Ascending aorta (tissue), 2 donors: ENCODE measurements around the gene FAM78A. TPM values are rescaled to one million over a fixed set of nuclear protein-coding genes. Genes with fewer than 3 reads are reported as not detected.

Experiments used
- DNase-seq, 2 donors: peaks; one replicate each; pipeline ENCODE4 v3.0.0-alpha.2; 2019; ENCODE audit warnings: low spot score in 2 of 2
- H3K27ac ChIP-seq, 2 donors: fragments of 200-600 bp; sonication (generic); one replicate each; pipeline ENCODE4 v1.5.1; 2016 to 2017; ENCODE audit warnings: mild to moderate bottlenecking in 1 of 2
- H3K27me3 ChIP-seq: fragments of 200-600 bp; sonication (generic); one replicate; pipeline ENCODE4 v1.5.1; 2017
- H3K36me3 ChIP-seq, 2 donors: fragments of 200-600 bp; sonication (generic); one replicate each; pipeline ENCODE4 v1.5.1; 2016
- H3K4me1 ChIP-seq, 2 donors: fragments of 200-600 bp; sonication (generic); one replicate each; pipeline ENCODE4 v1.5.1; 2016 to 2017; ENCODE audit warnings: mild to moderate bottlenecking in 1 of 2
- H3K4me3 ChIP-seq, 2 donors: fragments of 200-600 bp; sonication (generic); one replicate each; pipeline ENCODE4 v1.5.1; 2016 to 2017; ENCODE audit warnings: mild to moderate bottlenecking in 1 of 2
- H3K9me3 ChIP-seq, 2 donors: fragments of 200-600 bp; sonication (generic); one replicate each; pipeline ENCODE4 v1.5.1; 2016
- CTCF ChIP-seq, 3 experiments: fragments of 200-600 bp in 2 of 3; fragments of 450-650 bp in 1 of 3; sonication (generic) in 2 of 3; IDR thresholded peaks; one replicate each; pipeline ENCODE4 v1.5.1; 2016 to 2019; ENCODE audit warnings: antibody characterized with exemption in 3 of 3, mild to moderate bottlenecking in 1 of 3, moderate library complexity in 1 of 3
- intact Hi-C: fragments of 100-400 bp; cut with DNase I; formaldehyde crosslinking; loops from one replicate; pipeline ENCODE4 v1.15.1; 2023
- total RNA-seq: library from RNA; depleted of rRNA; stranded (reverse); fragments of >200 nt; gene quantifications from one replicate; pipeline ENCODE4 v1.1.0, GENCODE V29; 2016

FAM78A gene
- 6.2 TPM for total RNA-seq

GRCh38 chr9:131276094-131276888 is at the start of gene FAM78A:
TSS of gene FAM78A (minus strand) at chr9:131276510. CDS start at chr9:131276179, 331 bp downstream.
- peaks cover 2 to 7% of the 10 kb centered on the region in 2 donors for H3K4me1 ChIP-seq
- H3K4me3 ChIP-seq: peak within 1 kb of the TSS; percentile 53 to 98
- H3K36me3 ChIP-seq: no peaks in the 10 kb centered on the region
- H3K27ac ChIP-seq: peak within 1 kb of the TSS; percentile 45 to 71
- H3K27me3 ChIP-seq: no peaks in the 10 kb centered on the region
- DNase-seq: peak in 1 of 2 donors; percentile 74
- intact Hi-C loops: no loop called here
- TF ChIP-seq CTCF (IDR thresholded peaks at IDR 0.05): no peak
- no peaks in the 10 kb centered on the region for H3K9me3 ChIP-seq

GRCh38 chr9:131324736-131325679 is 48.7 kb upstream of the FAM78A start:
- intact Hi-C loops: no loop called here
- Histone ChIP-seq H3K4me1 (no peaks in the 10 kb centered on the region), H3K27me3 (no peaks in the 10 kb centered on the region), H3K9me3 (no peaks in the 10 kb centered on the region), H3K4me3 (no peak overlapping the region), H3K27ac (no peak overlapping the region), H3K36me3 (no peaks in the 10 kb centered on the region)
- no peak for TF ChIP-seq CTCF (IDR thresholded peaks at IDR 0.05)
- no peak for DNase-seq

GRCh38 chr9:131323629-131324028 is 47.3 kb upstream of the FAM78A start:
- intact Hi-C loops: no loop called here

GRCh38 chr9:131320031-131320685 is 43.8 kb upstream of the FAM78A start:
- H3K27ac ChIP-seq: no peak overlapping the region
- H3K9me3 ChIP-seq: no peaks in the 10 kb centered on the region
- H3K27me3 ChIP-seq: no peaks in the 10 kb centered on the region
- DNase-seq: no peak
- H3K36me3 ChIP-seq: no peaks in the 10 kb centered on the region
- intact Hi-C loops: no loop called here
- H3K4me3 ChIP-seq: no peak overlapping the region
- H3K4me1 ChIP-seq: no peaks in the 10 kb centered on the region
- TF ChIP-seq CTCF (IDR thresholded peaks at IDR 0.05): no peak

More at GRCh38 chr9:131323629-131324028, 47.3 kb upstream of the FAM78A start:
- no peak for TF ChIP-seq CTCF (IDR thresholded peaks at IDR 0.05)
- Histone ChIP-seq H3K27me3 (no peaks in the 10 kb centered on the region), H3K4me1 (no peaks in the 10 kb centered on the region), H3K27ac (no peak overlapping the region), H3K9me3 (no peaks in the 10 kb centered on the region), H3K36me3 (no peaks in the 10 kb centered on the region), H3K4me3 (no peak overlapping the region)
- DNase-seq: no peak

- Histone ChIP-seq H3K4me3 (no peak overlapping the region), H3K27me3 (no peaks in the 10 kb centered on the region), H3K27ac (no peak overlapping the region), H3K36me3 (no peaks in the 10 kb centered on the region), H3K9me3 (no peaks in the 10 kb centered on the region), H3K4me1 (no peaks in the 10 kb centered on the region)
- TF ChIP-seq CTCF (IDR thresholded peaks at IDR 0.05): no peak
- intact Hi-C loops: no loop called here
- DNase-seq: no peak
These were observed 43.2 kb upstream of the FAM78A start for GRCh38 chr9:131319486-131319885.
